Breast epithelium (tissue), 3 donors: ENCODE measurements around the gene TES.

Source experiments
- POLR2A ChIP-seq: fragments of 450-650 bp; IDR thresholded peaks from one replicate; pipeline ENCODE4 v1.6.1; 2016; ENCODE audit warnings: antibody characterized with exemption, mild to moderate bottlenecking, moderate library complexity
- POLR2AphosphoS5 ChIP-seq, 3 donors: sonication (generic); formaldehyde crosslinking; IDR thresholded peaks; one replicate each; pipeline ENCODE4 v1.6.1; 2017; ENCODE audit warnings: antibody characterized with exemption in 3 of 3
- TF ChIP-seq, protein P1 (sequence below), 3 donors: fragments of 450-650 bp; IDR thresholded peaks; one replicate each; pipeline ENCODE4 v1.5.1; 2016 to 2017; ENCODE audit warnings: antibody characterized with exemption in 3 of 3, mild to moderate bottlenecking in 3 of 3, moderate library complexity in 3 of 3

GRCh38 chr7:116216956-116217571 lies 6.7 kb downstream of the TES start:
- TF ChIP-seq, protein P1, sequence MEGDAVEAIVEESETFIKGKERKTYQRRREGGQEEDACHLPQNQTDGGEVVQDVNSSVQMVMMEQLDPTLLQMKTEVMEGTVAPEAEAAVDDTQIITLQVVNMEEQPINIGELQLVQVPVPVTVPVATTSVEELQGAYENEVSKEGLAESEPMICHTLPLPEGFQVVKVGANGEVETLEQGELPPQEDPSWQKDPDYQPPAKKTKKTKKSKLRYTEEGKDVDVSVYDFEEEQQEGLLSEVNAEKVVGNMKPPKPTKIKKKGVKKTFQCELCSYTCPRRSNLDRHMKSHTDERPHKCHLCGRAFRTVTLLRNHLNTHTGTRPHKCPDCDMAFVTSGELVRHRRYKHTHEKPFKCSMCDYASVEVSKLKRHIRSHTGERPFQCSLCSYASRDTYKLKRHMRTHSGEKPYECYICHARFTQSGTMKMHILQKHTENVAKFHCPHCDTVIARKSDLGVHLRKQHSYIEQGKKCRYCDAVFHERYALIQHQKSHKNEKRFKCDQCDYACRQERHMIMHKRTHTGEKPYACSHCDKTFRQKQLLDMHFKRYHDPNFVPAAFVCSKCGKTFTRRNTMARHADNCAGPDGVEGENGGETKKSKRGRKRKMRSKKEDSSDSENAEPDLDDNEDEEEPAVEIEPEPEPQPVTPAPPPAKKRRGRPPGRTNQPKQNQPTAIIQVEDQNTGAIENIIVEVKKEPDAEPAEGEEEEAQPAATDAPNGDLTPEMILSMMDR (IDR thresholded peaks at IDR 0.05): no peak
- TF ChIP-seq POLR2A (no peak), POLR2AphosphoS5 (IDR thresholded peaks at IDR 0.05) (no peak)
